Measurements from ENCODE around the gene RPUSD1. TPM values are rescaled to one million over a fixed set of nuclear protein-coding genes. Genes with fewer than 3 reads are reported as not detected.
A peak's percentile ranks its signal among the peaks of the same experiment; 100 is the strongest.

Gene RPUSD1
- total RNA-seq, 1 experiment from 2014 or later: 48.6 TPM

- Histone ChIP-seq H2BK12ac (ENCODE audit: insufficient read length, low read depth, low read length) (no peak overlapping the region), H3K14ac (ENCODE audit: insufficient read depth, low read length) (no peak overlapping the region), H2BK5ac (ENCODE audit: insufficient read length, low read length) (no peak overlapping the region), H3K23me2 (ENCODE audit: insufficient read length, low read depth, low read length, poor library complexity, severe bottlenecking) (no peaks in the 10 kb centered on the region), H3K9ac (ENCODE audit: extremely low read depth, insufficient read length, low read length) (no peak overlapping the region), H4K91ac (ENCODE audit: insufficient read length, low read depth, low read length) (no peak overlapping the region), H3K4me2 (ENCODE audit: insufficient read depth, insufficient read length, low read length) (no peak overlapping the region), H2AK5ac (ENCODE audit: insufficient read length, low read length) (no peak overlapping the region), H3K4ac (ENCODE audit: low read depth, low read length) (no peak overlapping the region), H3K23ac (ENCODE audit: insufficient read length, low read depth, low read length) (no peak overlapping the region), H3K27me3 (ENCODE audit: insufficient read depth, low read length) (no peaks in the 10 kb centered on the region), H3K79me2 (ENCODE audit: insufficient read depth, low read length) (no peaks in the 10 kb centered on the region), H2BK120ac (ENCODE audit: low read depth, low read length, poor library complexity, severe bottlenecking) (no peak overlapping the region), H2BK15ac (ENCODE audit: low read depth, low read length) (no peak overlapping the region), H3K56ac (ENCODE audit: insufficient read length, low read depth, low read length) (no peak overlapping the region), H4K8ac (replicated peaks; ENCODE audit: insufficient read length, low read depth, low read length) (no peak overlapping the region), H4K5ac (ENCODE audit: insufficient read length, low read depth, low read length) (no peak overlapping the region), H3T11ph (ENCODE audit: low read length) (no peak overlapping the region), H2BK20ac (ENCODE audit: low read depth, low read length, poor library complexity, severe bottlenecking) (no peak overlapping the region), H3K18ac (ENCODE audit: insufficient read length, low read depth, low read length) (no peak overlapping the region), H3K4me1 (ENCODE audit: insufficient read depth, low read length) (no peaks in the 10 kb centered on the region), H3K79me1 (ENCODE audit: insufficient read depth, low read depth, low read length, poor library complexity, severe bottlenecking) (no peaks in the 10 kb centered on the region), H3K27ac (ENCODE audit: insufficient read length, low read depth, low read length) (no peak overlapping the region), H2AFZ (ENCODE audit: low read length) (no peak overlapping the region), H3K9me3 (ENCODE audit: control insufficient read depth, low read depth, low read length) (no peaks in the 10 kb centered on the region), H4K20me1 (ENCODE audit: control insufficient read depth, insufficient read depth, insufficient read length) (no peaks in the 10 kb centered on the region)
- no peak for TF ChIP-seq CTCF (conservative IDR thresholded peaks at IDR 0.05)
- H3K27ac Mint-ChIP-seq: peak overlapping the region in 1 of 3 experiments; percentile 70; a peak in 1 of 7 replicates
- no peaks in the 10 kb centered on the region for H3K9me3 Mint-ChIP-seq
- no peaks in the 10 kb centered on the region for H3K36me3 Mint-ChIP-seq (ENCODE audit: insufficient read depth in 1 of 3, low read depth in 3 of 3)
- no CpG with 5 or more reads among the region's 9 CpGs for WGBS (ENCODE audit: extremely low coverage, insufficient read length, low lambda C conversion rate)
- peaks cover 20 to 31% of the 10 kb centered on the region in 2 experiments for H3K4me1 Mint-ChIP-seq
- no peak for DNase-seq
- peaks cover 17% of the 10 kb centered on the region for H3K27me3 Mint-ChIP-seq (ENCODE audit: low read depth)
- no peak overlapping the region for H3K4me3 Mint-ChIP-seq
Observed at GRCh38 chr16:750485-750884, 37.7 kb downstream of the RPUSD1 start.

Measured in H9 (cell line).